Pancreas (tissue), 10 donors: ENCODE results near the gene R3HCC1L. TPM values are rescaled to one million over a fixed set of nuclear protein-coding genes. Genes with fewer than 3 reads are reported as not detected.

Experiments
- ATAC-seq, 4 donors: fragments of 200-7000 bp; cut with Tn5 transposase; one replicate each; pipeline versions ENCODE4 v1.8.0 to v1.9.1; 2020; ENCODE audit warnings: mild to moderate bottlenecking in 4 of 4, moderate library complexity in 4 of 4
- DNase-seq, 6 donors: peaks; one replicate each; pipeline ENCODE4 v3.0.0-alpha.2; 2020
- FAIRE-seq: peaks from 2 replicates; lab custom pipeline; 2012; peaks lifted over from hg19 to GRCh38; lab: Jason Lieb, UNC
- H3K27ac ChIP-seq, 4 donors: fragments of 200-600 bp; sonication (generic); 1 replicate in 3 of 4; 2 replicates in 1 of 4; pipeline versions ENCODE4 v1.5.0 to v1.8.0; 2020
- H3K27me3 ChIP-seq, 4 donors: fragments of 200-600 bp; one replicate each; pipeline ENCODE4 v1.8.0; 2021
- H3K36me3 ChIP-seq, 3 donors: fragments of 200-600 bp; sonication (generic) in 1 of 3; one replicate each; pipeline versions ENCODE4 v1.5.0 to v1.8.0; 2020 to 2021
- H3K4me1 ChIP-seq, 3 donors: fragments of 200-600 bp; one replicate each; pipeline ENCODE4 v1.8.0; 2021
- H3K4me3 ChIP-seq, 4 donors: fragments of 200-600 bp; sonication (generic) in 2 of 4; one replicate each; pipeline versions ENCODE4 v1.5.0 to v1.8.0; 2020 to 2021
- H3K9me3 ChIP-seq, 4 donors: fragments of 200-600 bp; one replicate each; pipeline ENCODE4 v1.8.0; 2021
- CTCF ChIP-seq, 4 donors: fragments of 200-600 bp; sonication (generic) in 3 of 4; IDR thresholded peaks; one replicate each; pipeline versions ENCODE4 v1.5.0 to v1.8.0; 2021; ENCODE audit warnings: antibody characterized with exemption in 4 of 4
- WGBS, 2 donors: extraction: QIAGEN DNeasy Blood & Tissue Kit; methylation state at CpG; one replicate each; pipeline ENCODE4 v1.1.7; 2013; 5-methylcytosine and 5-hydroxymethylcytosine counted together
- intact Hi-C, 3 donors: fragments of 100-400 bp; cut with DNase I; formaldehyde crosslinking; loops; one replicate each; pipeline versions ENCODE4 v1.11.1 to v1.14.2; 2022
- polyA plus RNA-seq, 2 donors: library from polyadenylated mRNA; stranded (reverse); fragments of 200-250 nt; gene quantifications; one replicate each; pipeline ENCODE4 v1.2.3, GENCODE V29; 2013
- total RNA-seq, 6 donors: library from RNA; stranded (reverse); fragmentation: NEBNext Ultra II Directional in 4 of 6; extraction: Animal tissue kit (Norgen Biotek cat#: 25700) in 4 of 6; gene quantifications; one replicate each; pipeline versions ENCODE4 v1.2.1 to v1.2.4, GENCODE V29; 2021 to 2023
- donor health status: healthy with polysubstance abuse.
- donor health status: DM: no; HTN: no; CAD: no; lungs with moderate emphysema.
- donor health status: DM: no; HTN: no; CAD: no.
- donor health status: control.
- donor health status: control.
- donor health status: Bipolar disorder and iron deficiency.
- donor health status: DM: yes; HTN: yes; CAD: no.
- donor health status: DM: no; HTN: no; CAD: no.
- donor health status: DM: no; HTN: no; CAD: no.
- donor health status: DM: yes; HTN: yes; CAD: no.

Gene R3HCC1L
- total and polyA plus RNA-seq, 8 donors, result 3.9 to 9.5 (median 4.9) TPM

DNA sequence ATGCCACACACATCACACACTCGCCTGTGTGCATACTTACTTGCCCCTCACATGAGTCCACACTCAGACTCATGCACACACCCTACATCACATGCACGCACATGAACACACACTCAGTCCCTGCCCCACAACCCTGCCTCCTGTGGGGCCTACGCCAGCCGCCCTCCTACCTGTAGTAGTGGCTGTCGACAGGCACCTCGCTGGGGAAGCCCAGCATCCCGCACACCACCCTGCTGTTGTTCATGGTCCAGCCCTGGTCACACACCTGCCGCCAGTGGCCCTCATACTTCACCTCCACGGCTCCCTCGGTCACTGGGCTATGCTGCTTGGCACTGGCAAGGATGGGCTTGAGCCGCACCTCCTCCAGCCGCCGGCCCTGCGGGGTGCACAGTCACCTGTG lies 126.3 kb downstream of the R3HCC1L start:
- FAIRE-seq, result no peak
- H3K27ac ChIP-seq, result peak overlapping the region in 1 of 4 donors; percentile 5

DNA sequence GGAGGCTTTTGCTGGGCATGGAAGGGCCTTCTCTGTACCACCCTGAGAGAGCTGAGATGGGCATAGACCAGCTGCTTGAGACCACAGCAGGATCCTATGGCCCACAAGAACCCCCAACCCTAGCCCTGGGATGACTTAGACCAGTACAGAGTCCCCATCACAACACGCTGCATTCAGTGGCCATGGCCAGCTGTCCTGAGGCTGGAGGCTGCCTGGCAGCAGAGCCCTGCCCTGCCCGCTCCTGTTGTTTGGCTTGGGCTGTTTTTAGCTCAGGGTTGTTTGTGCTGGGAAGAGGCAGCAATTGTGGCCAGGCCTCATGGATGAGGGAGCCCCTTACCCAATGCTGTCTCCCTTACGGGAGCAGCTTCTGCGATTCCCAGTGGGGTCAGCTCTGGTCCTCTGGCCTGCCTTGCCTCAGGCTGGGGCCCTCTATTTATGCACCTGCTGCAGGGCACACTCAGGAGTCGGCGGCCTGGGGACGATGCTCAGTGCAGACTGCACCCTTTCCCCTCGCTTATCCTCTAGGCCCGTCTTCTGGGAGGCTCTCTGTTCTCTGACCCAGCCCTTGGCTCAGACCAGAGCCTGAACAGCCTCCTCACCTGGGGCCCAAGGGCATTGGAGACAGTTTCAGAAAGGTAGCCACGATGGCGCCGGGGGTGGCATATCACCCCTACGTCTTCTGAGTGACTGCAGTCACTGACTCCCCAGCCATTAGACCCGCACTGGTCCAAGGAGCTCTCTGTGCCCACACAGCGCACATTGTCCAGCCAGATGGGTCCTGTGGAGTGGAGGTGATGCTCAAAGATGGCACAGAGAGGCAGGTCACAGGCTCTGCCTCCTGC lies 127.2 kb downstream of the R3HCC1L start:
- DNase-seq (no peak), ATAC-seq (no peak), FAIRE-seq (no peak)
- no peaks in the 10 kb centered on the region for H3K9me3 ChIP-seq
- H3K4me1 ChIP-seq, result no peaks in the 10 kb centered on the region
- intact Hi-C loops, result loop anchor here in 1 of 3 donors (5.0 kb wide), 1 partner anchor 51 kb away; no protein-coding TSS in a partner anchor
- no peaks in the 10 kb centered on the region for H3K27me3 ChIP-seq
- no peak overlapping the region for H3K4me3 ChIP-seq
- no peaks in the 10 kb centered on the region for H3K36me3 ChIP-seq
- TF ChIP-seq CTCF (IDR thresholded peaks at IDR 0.05), result no peak
- 77 to 83% methylated on average over 15 of the region's 15 CpGs for WGBS, 2 donors
- no peak overlapping the region for H3K27ac ChIP-seq

More for the DNA sequence above, 126.3 kb downstream of the R3HCC1L start:
- WGBS, 2 donors, result 84 to 85% methylated on average over 14 of the region's 14 CpGs
- no peak overlapping the region for H3K4me3 ChIP-seq
- H3K9me3 ChIP-seq, result no peaks in the 10 kb centered on the region
- intact Hi-C loops, result loop anchor here in 1 of 3 donors (5.0 kb wide), 1 partner anchor 52 kb away; no protein-coding TSS in a partner anchor
- H3K36me3 ChIP-seq, result no peaks in the 10 kb centered on the region
- H3K27me3 ChIP-seq, result no peaks in the 10 kb centered on the region
- ATAC-seq (peak in 1 of 4 donors; percentile 3), DNase-seq (peak in 1 of 6 donors; percentile 72)
- TF ChIP-seq CTCF (IDR thresholded peaks at IDR 0.05), result no peak
- no peaks in the 10 kb centered on the region for H3K4me1 ChIP-seq

DNA sequence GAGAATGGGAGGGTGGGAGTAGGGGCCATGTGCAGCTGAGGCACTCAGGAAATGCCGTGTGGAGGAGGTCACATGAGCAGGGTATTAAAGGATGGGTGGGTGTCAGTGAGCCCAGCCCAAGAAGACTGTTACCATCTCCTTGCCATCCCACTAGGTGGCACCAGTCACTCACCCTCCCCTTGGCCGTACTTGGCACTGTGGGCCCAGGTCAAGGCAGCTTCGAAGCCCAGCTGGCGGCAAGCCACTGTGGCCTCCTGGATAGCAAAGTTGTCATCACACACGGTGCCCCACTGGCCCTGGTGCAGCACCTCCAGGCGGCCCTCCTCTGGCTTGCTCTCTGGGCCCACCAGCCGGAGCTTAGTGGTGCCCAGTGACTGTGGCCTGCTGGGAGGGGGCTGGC lies 128.1 kb downstream of the R3HCC1L start:
- Histone ChIP-seq H3K27me3 (no peaks in the 10 kb centered on the region), H3K9me3 (no peaks in the 10 kb centered on the region), H3K4me3 (no peak overlapping the region), H3K27ac (no peak overlapping the region), H3K36me3 (no peaks in the 10 kb centered on the region), H3K4me1 (no peaks in the 10 kb centered on the region)
- ATAC-seq (peak; percentile 55 to 80 (median 60)), FAIRE-seq (no peak), DNase-seq (peak; percentile 53 to 81 (median 64))
- intact Hi-C loops, result loop anchor here in 1 of 3 donors (5.0 kb wide), 1 partner anchor 50 kb away; no protein-coding TSS in a partner anchor
- TF ChIP-seq CTCF (IDR thresholded peaks at IDR 0.05), result peak in 2 of 4 donors; percentile 13 to 23
- 40 to 54% methylated on average over 7 of the region's 7 CpGs for WGBS, 2 donors

DNA sequence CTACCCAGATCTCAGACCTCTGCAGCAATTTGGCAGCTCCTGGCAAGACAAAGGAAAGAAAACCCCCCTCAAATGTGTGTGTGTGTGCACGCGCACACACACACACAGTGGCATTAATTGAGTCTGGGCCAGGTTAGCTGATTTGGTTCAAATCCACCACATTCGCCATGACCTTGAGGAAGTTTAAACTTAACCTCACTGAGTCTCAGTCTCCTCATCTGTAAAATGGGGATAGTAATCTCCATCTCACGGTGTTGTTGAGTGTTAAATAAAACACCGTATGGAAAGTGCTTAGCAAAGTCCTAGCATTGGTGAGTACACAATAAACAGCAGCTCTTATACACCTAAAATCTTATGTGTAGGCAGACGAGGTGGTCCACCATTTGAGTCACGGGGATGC lies 128.6 kb downstream of the R3HCC1L start:
- H3K36me3 ChIP-seq, result no peaks in the 10 kb centered on the region
- WGBS, 2 donors, result 82 to 89% methylated on average over 7 of the region's 7 CpGs
- no peak for FAIRE-seq
- H3K27me3 ChIP-seq, result no peaks in the 10 kb centered on the region
- no peaks in the 10 kb centered on the region for H3K4me1 ChIP-seq
- intact Hi-C loops, result loop anchor here in 1 of 3 donors (5.0 kb wide), 1 partner anchor 49 kb away; no protein-coding TSS in a partner anchor
- DNase-seq, result no peak
- H3K27ac ChIP-seq, result no peak overlapping the region
- ATAC-seq, result no peak
- H3K4me3 ChIP-seq, result no peak overlapping the region
- H3K9me3 ChIP-seq, result no peaks in the 10 kb centered on the region
- TF ChIP-seq CTCF (IDR thresholded peaks at IDR 0.05), result no peak
